ENCODE data around the gene ABL1.

Gene ABL1

GRCh38 chr9:130935648-130936271, 100.7 kb downstream of the ABL1 start:
- Mint-ChIP-seq H3K36me3 (no peaks in the 10 kb centered on the region), H3K4me1 (ENCODE audit: low read depth) (peaks cover 7% of the 10 kb centered on the region), H3K27ac (no peak overlapping the region), H3K4me3 (no peak overlapping the region), H3K9me3 (ENCODE audit: low read depth) (no peaks in the 10 kb centered on the region), H3K27me3 (peaks cover 28% of the 10 kb centered on the region)

DNA sequence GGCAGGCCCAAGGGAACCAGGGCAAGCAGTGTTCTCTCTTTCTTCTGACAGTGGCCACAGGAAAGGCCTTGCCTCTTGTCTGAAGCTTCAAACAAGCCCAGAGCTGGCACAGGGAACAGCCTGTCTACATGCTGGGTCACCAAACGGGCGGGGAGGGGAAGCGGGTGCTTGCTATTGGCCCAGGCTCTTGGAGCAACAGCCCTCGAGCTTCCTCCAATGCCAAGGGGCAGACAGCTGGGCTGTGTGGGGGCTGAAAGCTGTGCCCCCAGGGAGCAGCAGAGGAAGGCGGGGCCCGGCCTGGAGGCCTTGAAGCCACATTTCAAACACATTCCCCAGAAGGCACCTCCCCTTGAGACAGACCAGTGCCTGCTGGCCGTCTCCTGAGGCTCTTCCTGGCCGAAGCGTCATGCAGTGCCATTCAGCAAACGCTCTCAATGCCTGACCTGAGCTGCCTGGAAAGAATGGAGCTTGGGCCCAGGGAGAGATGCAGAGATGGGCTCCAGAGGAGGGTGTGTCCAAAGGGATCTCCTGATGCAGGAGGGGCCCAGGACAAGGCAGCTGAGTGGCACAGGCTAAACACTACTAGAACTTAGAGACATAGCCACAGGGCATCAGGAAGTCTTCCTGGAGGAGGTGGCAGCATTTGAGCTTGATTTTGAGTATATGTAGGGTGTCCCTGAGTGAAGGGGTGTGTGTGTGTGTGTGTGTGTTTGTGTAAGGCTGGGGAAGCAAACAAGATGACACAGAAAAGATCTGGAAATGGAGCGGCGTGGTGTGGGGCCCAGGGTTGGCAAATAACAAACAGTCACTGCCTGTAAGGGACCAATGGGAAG, 101.4 kb downstream of the ABL1 start:
- Mint-ChIP-seq H3K4me1 (ENCODE audit: low read depth) (peaks cover 8% of the 10 kb centered on the region), H3K9me3 (ENCODE audit: low read depth) (no peaks in the 10 kb centered on the region), H3K4me3 (peak overlapping the region; percentile 5), H3K27ac (no peak overlapping the region), H3K36me3 (no peaks in the 10 kb centered on the region), H3K27me3 (peaks cover 31% of the 10 kb centered on the region)
